ENCODE data around the gene TBCE.
A peak's percentile ranks its signal among the peaks of the same experiment; 100 is the strongest.

TBCE gene

DNA sequence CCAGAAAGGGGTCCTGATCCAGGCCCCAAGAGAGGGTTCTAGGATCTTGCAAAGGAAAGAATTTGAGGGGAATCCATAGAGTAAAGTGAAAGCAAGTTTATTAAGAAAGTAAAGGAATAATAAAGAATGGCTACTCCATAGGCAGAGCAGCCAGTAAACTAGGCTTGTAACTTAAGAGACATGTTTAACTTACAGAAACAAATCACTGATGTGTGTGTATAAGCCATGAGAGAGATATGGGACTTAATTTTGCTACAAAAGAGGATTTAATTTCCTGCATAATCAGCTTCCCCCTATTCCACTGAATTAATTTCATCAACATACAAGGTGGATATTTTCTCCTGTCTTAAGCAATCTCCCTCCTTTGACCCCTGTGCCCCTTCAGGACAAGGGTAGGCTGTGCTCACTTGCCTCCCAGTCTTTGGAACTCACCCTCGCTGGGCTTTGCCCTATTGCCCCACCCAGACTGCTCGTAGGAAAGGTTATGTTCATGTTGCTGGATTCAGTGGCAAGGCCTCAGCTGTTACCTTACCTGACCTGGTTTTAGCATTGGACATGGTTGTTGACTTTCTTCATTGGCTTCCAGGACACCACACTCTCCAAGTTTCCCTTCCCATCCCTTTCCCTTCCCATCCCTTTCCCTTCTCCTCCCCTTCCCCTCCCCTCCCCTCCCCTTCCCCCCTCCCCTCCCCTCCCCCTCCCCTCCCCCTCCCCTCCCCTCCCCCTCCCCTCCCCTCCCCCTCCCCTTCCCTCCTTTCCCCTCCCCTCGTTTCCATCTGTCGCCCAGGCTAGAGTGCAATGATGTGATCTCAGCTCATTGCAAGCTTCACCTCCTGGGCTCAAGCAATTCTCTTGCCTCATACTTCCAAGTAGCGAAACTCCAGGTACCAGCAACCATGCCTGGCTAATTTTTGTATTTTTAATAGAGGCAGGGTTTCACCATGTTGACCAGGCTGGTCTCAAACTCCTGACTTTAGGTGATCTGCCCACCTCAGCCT lies 44.6 kb downstream of the TBCE start:
- DNase-seq = peak; percentile 36

DNA sequence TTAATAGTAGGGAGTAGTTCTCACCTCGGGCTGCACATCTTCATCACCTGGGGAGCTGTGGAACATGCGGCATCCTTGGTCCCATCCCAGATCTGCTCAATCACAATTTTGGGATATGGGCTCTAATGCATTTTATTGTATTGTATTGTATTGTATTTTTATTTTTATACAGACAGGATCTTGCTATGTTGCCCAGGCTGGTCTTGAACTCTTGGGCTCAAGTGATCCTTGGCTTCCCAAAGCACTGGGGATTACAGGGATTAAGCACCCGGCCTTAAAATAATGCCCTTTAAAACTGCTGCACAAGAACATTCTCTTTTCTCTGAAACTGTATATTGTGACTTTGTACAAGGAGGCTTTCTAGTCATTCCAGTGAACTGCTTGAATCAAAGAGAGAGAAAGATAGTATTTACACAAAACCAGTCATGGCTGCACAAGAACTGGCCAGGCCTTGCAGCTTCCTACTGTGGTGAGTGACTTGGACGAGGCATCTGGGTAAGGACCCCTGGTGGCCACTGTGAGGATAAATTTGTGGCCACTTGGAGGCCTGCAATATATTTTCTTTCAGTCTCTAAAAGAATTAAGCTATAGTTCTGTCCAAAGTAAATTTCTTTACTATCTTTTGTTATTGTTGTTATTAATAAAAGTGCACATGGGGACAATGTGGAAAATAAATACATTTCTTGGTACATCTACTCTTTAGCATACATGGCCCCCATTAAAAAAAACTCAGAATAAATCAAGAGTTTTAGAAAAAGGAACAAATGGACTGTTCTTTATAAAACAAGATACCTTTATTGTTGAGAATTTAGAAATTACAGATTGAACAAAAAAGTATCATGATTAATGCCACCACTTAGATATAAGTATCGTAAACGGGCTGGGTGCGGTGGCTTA lies 48.0 kb downstream of the TBCE start:
- peak; percentile 90 for DNase-seq

DNA sequence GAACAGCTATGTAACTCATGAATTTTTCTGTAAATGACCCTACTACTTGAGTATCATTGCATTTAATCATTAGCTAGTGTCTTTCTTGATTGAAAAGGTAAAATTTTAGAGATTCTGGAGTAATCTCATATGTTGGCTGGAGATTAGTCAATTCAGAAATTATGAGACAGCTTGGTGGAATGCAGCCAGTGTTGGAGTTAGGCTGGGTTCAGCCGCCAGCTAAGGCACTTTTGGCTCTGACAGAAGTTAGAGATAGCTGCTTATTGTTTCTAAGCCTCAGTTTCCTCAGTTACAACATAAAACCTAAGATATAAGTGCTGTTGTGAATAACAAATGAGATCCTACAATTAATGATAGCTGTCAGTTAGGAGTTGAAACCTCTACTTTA lies 49.4 kb downstream of the TBCE start:
- no peak for DNase-seq

DNA sequence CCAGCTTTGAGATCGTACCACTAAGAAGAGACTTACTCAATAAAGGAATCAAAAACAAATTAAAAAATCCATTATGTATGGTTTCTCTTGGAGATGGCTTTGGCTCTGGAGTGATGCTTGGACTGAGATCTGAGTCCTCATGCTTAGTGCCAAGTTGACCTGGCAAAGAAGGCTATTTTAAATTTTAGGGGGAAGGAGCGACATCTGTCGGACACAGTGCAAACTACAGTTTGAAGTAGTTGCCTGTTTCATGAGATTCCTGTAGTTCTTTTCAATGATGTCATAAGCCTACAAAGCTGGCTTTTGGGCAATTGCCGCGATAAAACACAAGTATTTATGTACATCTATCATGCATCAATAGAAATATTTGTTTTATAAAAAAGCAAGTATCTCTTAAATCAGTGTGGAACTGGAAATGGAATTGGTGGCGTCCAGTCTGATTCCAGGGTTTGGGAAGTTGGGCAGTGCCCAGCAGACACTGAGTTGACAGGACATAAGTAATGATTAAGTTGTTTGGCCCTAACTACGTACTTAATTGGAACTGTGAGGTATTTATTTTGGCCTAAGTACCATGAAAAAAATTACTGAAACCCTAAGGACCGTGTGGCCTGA lies 50.0 kb downstream of the TBCE start:
- peak; percentile 82 for DNase-seq

DNA sequence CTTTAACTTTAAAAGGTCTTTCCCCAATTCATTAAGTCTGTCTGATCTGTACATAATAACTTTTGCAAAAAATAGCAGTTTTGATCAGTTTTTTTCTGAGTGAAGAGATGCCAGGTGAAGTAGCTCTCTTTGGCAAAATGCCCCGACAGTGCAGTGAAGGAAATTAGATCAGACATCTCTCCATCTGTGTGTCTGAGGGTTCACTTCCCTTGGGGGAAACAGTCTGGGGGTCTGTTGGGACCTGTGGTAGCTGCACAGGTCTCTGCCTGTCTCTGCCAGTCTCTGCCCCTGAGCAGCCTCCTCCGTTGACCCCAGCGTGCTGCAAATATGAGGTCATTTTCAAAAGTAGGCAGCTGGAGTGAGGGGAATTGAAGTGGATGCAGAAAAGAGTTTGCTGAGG lies 54.5 kb downstream of the TBCE start:
- DNase-seq = no peak

DNA sequence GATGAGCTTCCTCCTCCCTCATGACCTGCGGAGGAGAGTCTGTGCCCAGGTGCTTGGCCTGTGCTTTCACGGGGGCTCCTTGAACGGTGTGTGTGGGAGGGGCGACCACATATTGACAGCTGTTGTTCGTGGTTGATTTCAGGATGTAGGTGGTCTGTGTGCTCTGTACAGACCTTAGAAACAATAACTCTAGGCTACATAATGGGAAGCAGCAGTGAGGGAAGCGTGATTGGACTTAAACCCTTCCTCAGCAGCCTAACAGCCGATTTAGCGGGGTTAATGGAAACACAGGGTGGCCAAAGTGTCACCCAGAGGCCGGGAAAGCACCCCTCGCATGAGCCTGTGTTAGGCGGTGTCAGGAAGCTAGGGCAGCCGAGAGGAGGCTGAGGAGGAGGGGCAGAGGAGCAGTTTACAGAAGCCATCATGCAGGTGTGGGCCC lies 56.0 kb downstream of the TBCE start:
- DNase-seq = peak; percentile 42

DNA sequence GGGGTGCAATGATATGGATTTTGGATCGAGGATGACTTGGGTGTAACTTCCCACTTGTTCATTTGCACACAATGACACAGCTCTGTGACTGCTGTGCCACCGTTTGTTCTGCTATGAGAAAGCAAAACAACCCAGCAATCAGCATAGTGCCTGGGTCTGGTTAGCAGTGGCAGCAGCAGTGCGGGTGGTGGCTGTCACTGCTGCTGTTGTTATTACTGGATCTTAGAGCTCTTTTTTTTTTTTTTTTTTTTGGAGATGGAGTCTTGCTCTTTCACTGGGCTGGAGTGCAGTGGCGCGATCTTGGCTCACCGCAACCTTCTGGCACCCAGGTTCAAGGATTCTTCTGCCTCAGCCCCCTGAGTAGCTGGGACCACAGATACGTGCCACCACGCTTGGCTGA lies 56.9 kb downstream of the TBCE start:
- peak; percentile 61 for DNase-seq

DNA sequence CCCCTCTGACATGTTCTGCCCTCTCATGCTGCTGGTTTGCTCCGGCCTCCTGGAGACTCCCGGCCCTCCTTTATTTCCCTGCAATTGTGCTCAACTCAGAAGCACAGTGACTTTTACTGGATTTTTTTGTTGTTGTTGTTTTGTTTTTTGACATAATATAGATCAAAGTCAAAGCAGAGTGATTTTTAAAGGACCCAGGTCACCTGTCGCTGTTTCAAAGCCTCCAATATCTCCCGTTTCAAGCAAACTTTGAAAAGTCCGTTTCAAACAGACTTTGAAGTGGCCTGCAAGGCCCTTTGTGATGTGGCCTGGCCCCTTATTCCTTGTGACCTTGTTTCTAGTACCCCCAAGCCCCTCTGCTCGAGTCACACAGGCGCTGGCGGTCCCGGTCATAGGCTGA lies 58.1 kb downstream of the TBCE start:
- DNase-seq = no peak

DNA sequence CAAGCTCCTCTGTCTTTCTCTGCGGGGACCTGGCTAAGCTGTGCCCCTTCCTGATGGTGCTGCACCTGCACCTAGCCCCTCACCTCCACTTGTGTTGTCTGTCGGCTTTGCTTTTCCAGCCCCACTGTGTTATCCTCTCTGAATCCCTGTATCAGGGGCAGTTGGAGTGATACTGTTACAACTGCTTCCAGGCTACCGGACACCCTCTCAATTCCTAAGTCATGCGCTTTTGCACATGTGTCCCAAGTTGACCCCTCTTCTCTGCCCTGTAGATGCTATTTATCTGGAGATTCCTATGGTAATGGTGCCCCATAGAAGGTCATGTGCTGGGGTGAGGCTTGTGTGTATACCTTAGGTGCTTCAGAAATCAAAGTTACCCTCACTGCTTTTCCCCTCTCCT lies 58.9 kb downstream of the TBCE start:
- DNase-seq = no peak

DNA sequence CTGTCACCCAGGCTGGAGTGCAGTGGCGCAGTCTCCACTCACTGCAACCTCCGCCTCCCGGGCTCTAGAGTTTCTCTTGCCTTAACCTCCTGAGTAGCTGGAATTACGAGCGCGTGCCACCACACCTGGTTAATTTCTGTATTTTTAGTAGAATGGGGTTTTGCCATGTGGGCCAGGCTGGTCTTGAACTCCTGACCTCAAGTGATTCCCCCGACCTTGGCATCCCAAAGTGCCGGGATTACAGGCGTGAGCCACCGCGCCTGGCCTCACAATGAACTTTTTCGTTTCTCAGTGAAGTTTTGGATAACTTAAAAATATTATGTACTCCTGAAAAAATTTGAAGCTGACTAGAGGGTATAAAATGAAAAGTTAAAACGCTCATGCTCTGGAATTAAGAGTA lies 59.5 kb downstream of the TBCE start:
- DNase-seq = no peak

DNA sequence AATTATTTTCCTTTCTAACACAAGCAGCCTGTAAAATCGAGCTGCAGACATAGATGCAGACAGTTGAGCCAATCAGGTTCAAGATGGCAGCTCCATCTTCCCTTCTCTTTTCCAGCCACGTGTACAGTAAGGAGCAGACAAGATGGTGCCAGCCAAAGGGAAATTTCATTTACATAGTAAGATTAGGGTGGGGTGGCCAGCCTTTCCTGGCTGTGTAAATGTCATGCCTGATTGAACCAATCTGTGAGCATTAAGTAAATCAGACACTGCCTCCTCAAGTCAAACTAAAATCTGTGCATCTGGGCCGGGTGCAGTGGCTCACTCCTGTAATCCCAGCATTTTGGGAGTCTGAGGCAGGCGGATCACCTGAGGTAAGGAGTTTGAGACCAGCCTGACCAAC lies 60.2 kb downstream of the TBCE start:
- no peak for DNase-seq

DNA sequence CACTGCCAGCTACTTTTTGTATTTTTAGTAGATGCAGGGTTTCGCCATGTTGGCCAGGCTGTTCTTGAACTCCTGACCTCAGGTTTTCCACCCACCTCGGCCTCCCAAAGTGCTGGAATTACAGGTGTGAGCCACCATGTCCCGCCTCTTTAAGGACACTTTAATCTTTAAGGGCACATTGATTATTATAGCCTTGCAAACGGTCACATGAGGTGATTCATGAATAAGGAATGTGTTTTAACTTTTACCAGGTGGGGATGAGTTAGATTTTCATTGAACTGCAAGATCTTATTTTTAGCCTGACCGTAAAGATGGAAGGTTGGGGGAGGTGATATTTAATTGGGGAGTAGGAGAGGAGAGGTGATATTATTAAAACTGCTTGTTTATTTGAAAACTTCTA lies 61.9 kb downstream of the TBCE start:
- DNase-seq = no peak

DNA sequence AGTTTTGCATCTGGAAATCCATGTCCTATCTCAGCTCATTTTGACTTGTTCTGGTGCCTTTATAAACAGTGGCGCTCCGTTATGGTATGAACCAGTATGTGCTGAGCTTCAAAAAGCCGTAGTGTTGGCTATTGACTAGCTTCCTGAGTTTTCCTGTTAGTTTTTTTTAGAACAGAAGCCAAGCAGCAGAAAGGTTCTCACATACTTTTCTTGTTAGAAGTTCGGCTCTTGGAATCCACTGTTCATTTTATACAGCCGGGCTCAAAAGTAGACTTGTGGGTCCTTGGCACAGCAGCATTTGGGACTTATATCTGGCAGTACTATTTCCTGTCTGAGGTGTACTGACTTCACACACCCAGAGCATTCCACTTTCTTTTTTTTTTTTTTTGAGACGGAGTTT lies 63.8 kb downstream of the TBCE start:
- no peak for DNase-seq

DNA sequence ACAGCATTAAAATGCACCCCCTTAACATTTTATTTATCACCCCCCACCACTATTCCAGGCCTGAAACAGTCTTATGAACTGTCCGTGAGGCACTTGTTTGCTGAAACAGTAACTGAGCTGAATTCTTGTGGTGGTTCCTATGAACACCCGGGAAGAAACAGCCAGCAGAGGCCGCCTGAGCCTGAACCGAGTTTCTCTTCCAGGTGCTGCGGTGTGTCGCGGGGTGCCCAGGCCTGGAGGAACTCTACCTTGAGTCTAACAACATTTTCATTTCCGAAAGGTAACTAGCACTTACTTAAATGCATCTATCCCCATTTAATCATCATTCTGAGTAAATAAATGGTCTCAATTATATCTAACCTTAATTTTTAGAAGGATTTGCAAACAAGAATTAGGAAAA lies 66.8 kb downstream of the TBCE start:
- no peak for DNase-seq

DNA sequence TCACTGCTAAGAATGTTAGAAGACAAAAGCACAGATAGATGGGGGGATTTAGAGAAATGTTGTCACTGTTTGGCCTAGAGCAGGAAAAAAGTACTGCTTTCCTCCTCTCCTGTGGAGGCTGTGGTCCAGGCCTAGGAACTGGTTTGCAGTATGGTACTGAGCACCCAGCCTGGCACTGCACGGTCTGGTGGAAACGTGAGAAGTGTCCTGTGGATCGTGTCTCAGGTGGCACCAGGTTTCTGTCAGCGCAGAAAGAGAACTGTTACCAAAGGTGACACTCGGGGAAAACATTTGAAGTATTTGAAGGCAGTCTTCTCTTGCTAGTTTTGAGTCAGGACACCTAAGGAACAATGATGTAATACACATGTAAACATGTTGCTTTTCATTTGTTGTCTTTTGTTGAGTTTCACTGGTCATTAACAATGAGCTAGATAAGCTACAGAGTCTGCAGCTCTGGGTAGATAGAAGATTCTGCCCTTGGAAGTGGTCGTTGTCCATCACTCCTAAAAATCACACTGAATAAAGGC lies 74.0 kb downstream of the TBCE start:
- no peak for DNase-seq

DNA sequence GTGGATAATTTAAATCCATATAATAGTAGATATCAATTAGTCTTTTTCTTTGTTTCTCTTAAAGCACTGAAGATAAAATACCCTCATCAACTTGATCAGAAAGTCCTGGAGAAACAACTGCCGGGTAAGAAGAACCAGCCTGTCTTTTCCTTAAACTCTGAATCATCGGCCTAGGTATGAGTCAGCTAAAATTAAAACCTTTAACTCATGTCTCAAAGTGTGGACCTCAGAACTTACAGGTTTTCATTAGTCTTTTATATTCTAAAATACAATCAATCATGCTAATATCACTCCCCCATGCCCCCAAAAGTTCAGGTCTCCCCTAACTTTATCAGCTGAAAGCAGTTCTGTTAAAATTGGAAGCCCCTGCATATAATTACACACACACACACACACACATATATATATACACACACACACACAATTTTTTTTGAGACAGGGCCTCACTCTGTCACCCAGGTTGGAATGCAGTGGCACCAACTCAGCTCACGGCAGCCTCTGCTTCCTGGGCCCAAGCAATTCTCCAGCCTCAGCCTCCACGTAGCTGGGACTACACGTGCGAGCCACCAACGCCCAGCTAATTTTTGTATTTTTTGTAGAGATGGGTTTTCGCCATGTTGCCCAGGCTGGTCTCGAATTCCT lies 75.7 kb downstream of the TBCE start:
- peak; percentile 66 for DNase-seq

DNA sequence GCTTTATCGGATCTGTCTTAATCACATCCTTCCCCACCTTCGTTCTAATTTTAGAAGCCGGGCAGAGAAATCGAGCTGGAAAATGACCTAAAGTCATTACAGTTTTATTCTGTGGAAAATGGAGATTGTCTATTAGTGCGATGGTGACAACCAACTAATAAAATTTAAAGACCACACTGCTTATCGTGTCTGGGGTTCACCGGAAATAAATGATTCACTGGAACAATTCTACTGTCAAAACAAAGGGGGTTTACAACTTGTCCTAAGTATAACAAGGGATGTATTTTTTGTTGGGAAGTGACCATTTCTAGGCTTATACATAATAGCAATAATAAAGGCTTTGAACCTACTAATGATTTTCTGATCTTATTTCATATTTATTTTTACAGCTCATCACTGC lies 81.4 kb downstream of the TBCE start:
- no peak for DNase-seq

DNA sequence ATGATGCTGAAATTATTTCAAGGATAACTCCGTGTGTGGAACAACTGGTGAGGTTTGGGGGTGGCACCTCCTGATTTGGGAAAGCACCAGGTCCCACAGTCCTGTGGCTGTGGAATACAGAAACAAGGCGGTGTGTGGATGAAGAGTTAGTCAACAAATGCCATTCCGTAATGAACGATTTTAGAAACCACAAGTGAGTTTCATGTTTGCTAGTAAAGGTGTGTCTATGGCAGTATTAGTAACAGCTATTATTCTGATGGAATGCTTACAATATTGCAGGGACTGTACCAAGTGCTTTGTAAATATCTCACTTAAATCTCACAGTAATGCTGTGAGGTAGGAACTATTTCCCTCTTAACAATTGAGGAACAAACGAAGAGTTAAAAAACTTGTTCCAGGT lies 83.2 kb downstream of the TBCE start:
- no peak for DNase-seq

DNA sequence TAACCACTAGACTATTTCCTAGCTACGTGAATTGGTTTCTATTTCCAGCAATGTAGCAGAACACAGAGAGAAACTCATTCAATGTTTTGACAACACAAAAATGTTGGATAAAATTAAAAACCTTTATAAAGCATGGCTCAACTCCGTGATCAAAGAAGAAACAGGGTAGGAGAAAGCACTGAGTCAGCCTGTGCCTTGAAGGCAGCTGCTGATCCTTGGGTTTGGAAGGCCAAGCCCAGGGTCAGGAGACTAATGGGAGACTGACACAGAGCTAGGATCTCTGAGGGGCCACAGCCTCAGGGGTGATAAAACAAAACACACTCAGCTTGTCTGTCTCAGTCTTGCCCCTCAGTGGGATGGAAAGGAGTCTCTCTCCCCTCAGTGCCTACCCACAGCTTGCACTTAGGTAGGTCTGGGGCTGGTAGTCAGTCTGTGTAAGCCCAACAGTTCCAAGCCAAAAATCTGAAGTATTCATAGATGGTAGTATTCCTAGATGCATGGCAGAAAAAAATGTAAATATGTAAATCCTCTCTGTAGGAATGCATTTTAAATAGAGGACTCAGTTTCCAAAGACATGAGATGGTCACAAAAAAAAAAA lies 83.8 kb downstream of the TBCE start:
- no peak for DNase-seq

DNA sequence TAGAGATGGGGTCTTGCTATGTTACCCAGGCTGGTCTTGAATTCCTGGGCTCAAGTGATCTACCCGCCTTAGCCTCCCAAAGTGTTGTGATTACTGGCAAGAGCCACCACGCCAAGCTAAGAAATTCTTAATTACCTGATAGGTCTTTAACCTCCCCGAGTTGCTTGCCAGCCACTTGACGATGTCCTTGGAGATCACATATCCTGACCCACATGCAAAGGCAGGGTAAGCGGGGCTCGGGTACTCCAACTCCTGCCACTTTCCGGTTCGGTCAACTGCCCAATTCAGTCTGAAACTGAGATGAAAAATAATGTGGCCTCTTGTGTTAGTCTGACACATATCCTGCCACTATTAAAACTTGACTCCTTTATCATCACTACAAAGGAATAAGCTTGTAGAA lies 86.8 kb downstream of the TBCE start:
- no peak for DNase-seq

DNA sequence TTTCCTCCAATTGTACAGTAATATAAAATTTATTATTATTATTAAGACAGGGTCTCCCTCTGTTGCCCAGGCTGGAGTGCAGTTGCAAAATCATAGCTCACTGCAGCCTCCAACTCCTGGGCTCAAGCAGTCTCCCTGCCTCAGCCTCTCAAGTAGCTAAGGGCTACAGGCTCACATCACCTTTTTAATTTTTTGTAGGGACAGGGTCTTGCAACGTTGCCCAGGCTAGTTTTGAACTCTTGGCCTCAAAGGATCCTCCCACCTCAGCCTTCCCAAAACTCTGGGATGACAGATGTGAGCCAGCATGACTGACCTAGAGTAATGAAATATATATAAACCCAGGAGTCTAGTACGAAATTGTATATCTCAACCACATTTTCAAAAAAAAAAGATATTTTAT lies 87.9 kb downstream of the TBCE start:
- DNase-seq = no peak

DNA sequence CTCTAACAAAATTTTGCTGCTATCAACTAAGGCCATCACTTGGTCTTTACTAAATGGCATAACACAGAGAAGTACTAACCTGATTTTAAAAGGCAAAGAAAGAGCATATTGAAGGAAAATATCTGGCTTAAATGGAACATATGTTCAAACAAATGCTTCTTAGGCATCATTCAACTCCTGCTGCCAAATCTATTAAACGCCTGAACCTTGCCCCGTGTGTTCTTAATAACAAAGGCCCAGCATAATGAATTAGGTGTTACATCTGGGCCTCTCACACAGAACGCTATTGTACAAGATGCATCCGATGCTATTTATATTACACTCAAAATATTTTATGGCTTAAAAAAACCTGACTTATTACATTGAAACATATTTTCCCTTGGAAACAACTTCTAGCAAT lies 88.6 kb downstream of the TBCE start:
- DNase-seq = no peak

All from hematopoietic multipotent progenitor cell treated with erythropoietin and hydrocortisone succinate and interleukin-3 and kit ligand, for 4 days (in vitro differentiated cells).